Measurements from ENCODE around the gene NOP53. TPM values are rescaled to one million over a fixed set of nuclear protein-coding genes. Genes with fewer than 3 reads are reported as not detected.
A peak's percentile ranks its signal among the peaks of the same experiment; 100 is the strongest.

The NOP53 gene
- total and polyA plus RNA-seq, 8 donors: 130 to 557 (median 454) TPM

DNA sequence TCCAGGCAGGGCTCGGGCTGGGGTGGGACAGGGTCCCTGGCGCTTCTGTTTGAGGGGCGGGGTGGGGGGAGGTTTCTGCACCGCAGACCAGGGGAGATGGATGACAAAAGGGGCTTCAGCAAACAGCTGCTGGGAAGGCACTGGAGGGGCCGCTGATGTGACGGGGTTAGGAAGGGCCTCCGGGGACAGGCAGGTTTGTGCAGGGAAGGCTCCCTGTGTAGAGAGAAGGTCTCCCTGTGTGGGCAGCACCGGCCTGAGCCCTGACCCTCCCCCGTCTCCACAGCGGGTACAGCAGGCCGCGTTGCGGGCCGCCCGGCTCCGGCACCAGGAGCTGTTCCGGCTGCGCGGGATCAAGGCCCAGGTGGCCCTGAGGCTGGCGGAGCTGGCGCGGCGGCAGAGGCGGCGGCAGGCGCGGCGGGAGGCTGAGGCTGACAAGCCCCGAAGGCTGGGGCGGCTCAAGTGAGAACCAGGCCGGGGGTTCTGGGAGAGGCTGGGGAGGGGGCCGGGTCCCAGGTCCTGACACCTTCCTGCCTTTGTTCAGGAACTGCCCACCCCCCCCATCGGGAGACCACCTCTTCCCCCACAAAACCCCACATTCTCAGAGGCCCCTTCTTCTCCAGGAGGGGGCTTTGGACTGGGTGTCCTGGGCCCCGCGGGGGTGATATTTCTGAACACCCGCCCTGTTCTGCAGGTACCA is 9.9 kb downstream of the NOP53 start:
- ATAC-seq: no peak
- Histone ChIP-seq H3K36me3 (peaks cover 3 to 100% of the 10 kb centered on the region in 2 donors), H3K27ac (no peak overlapping the region), H3K4me3 (no peak overlapping the region), H3K27me3 (no peaks in the 10 kb centered on the region), H3K9me3 (no peaks in the 10 kb centered on the region), H3K4me1 (no peaks in the 10 kb centered on the region)
- peak in 1 of 4 donors; percentile 71 for DNase-seq
- intact Hi-C loops (cut with DNase I): no loop called here
- TF ChIP-seq, protein P1, sequence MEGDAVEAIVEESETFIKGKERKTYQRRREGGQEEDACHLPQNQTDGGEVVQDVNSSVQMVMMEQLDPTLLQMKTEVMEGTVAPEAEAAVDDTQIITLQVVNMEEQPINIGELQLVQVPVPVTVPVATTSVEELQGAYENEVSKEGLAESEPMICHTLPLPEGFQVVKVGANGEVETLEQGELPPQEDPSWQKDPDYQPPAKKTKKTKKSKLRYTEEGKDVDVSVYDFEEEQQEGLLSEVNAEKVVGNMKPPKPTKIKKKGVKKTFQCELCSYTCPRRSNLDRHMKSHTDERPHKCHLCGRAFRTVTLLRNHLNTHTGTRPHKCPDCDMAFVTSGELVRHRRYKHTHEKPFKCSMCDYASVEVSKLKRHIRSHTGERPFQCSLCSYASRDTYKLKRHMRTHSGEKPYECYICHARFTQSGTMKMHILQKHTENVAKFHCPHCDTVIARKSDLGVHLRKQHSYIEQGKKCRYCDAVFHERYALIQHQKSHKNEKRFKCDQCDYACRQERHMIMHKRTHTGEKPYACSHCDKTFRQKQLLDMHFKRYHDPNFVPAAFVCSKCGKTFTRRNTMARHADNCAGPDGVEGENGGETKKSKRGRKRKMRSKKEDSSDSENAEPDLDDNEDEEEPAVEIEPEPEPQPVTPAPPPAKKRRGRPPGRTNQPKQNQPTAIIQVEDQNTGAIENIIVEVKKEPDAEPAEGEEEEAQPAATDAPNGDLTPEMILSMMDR (IDR thresholded peaks at IDR 0.05): no peak

DNA sequence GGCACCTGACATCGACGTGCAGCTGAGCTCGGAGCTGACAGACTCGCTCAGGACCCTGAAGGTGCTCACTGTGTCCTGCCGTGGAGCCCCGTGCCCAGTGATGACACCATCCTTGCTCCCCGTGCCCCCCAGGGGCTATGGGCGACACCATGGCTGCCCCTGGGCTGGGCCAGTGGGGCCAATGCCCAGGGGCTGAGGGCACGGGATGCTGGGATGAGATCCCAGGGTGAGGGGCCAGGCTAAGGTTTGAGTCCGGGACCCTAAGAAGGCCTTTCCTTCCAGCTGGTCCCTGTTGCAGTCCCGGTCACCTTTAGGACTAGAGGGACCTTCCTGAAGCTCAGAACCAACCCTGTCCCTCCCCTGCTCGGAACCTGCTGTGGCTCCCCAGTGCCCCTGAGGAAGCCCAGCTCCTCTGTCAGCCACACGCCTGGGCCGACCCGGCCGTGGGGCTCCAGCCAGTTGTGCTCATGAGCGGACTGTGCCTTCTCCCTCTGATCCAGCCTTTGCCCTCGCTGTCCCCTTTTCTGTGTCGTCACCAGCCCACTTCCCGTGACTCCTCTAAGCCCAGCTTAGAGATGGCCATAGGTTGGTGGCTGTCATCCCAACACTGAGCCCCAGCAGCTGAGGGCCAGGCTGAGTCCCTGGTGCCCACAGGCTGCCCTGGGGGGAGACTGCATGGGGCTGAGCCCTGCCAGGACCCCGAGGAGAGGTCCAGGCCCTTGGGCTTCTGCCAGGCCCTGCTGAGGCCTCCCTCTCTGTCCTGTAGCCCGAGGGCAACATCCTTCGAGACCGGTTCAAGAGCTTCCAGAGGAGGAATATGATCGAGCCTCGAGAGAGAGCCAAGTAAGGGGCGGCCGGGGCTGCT is 10.6 kb downstream of the NOP53 start:
- TF ChIP-seq, protein P1 (IDR thresholded peaks at IDR 0.05): no peak
- no peaks in the 10 kb centered on the region for H3K9me3 ChIP-seq
- peak in 1 of 4 donors; percentile 30 for DNase-seq
- intact Hi-C loops (cut with DNase I): no loop called here
- no peak overlapping the region for H3K27ac ChIP-seq
- no peaks in the 10 kb centered on the region for H3K4me1 ChIP-seq
- H3K4me3 ChIP-seq: no peak overlapping the region
- no peak for ATAC-seq
- no peaks in the 10 kb centered on the region for H3K27me3 ChIP-seq
- H3K36me3 ChIP-seq: peaks cover 2 to 97% of the 10 kb centered on the region in 2 donors

DNA sequence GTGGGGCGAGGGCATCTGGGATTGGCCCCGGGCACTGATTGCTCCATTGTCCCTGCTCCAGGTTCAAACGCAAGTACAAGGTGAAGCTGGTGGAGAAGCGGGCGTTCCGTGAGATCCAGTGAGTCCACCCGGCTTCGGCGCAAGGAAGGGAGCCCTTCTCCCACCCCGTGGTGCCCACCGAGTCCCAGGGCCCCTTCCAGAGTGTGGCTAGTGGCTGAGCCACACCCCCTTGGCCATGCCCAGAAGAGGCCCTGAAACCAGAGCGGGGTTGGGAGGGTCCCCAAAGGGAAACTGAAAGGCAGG is 11.2 kb downstream of the NOP53 start:
- TF ChIP-seq, protein P1 (IDR thresholded peaks at IDR 0.05): no peak
- intact Hi-C loops (cut with DNase I): no loop called here
- Histone ChIP-seq H3K9me3 (no peaks in the 10 kb centered on the region), H3K4me1 (no peaks in the 10 kb centered on the region), H3K36me3 (peaks cover 0 to 91% of the 10 kb centered on the region in 2 donors), H3K4me3 (no peak overlapping the region), H3K27me3 (no peaks in the 10 kb centered on the region), H3K27ac (no peak overlapping the region)
- DNase-seq (peak in 1 of 4 donors; percentile 68), ATAC-seq (no peak)

DNA sequence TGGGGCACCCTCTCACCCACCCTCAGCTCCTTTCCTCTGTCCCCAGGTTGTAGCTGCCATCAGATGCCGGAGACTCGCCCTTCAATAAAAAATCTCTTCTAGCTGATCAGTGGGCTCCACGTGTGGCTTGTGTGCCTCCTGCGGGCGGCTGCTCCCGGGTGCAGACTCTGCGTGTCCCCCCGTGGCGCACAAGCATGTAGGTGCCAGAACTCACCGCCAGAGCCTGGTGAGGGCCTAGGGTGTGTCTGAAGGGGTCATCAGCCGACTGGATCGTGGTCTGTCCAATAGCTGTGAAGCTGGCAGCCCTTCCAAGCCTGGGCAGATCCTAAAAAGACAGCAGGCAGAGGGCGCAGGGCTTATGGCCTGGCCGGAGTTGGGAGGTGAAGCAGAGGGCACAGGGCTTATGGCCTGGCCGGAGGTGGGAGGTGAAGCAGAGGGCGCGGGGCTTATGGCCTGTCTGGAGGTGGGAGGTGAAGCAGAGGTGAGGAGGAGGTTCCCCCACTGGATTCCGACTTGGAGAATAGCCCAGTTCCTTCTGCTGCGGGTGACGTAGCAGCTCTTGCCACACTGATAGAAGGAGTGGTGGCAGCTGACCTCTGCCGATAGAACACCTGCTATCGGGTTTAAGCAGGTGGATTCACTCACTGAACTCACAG is 11.7 kb downstream of the NOP53 start:
- Histone ChIP-seq H3K4me3 (no peak overlapping the region), H3K27ac (no peak overlapping the region), H3K36me3 (peaks cover 0 to 86% of the 10 kb centered on the region in 2 donors), H3K4me1 (no peaks in the 10 kb centered on the region), H3K27me3 (no peaks in the 10 kb centered on the region), H3K9me3 (no peaks in the 10 kb centered on the region)
- DNase-seq: peak in 1 of 4 donors; percentile 52
- no peak for ATAC-seq
- TF ChIP-seq, protein P1 (IDR thresholded peaks at IDR 0.05): no peak
- intact Hi-C loops (cut with DNase I): no loop called here

All from left lung (tissue), 10 donors.